Panc1 (cell line): Measurements from ENCODE around the gene FAF1.

ENCODE experiments used
- CTCF ChIP-seq: fragments of 450-650 bp; IDR thresholded peaks from 2 replicates; pipeline ENCODE4 v1.5.1; 2017; ENCODE audit warnings: mild to moderate bottlenecking
- POLR2AphosphoS5 ChIP-seq: IDR thresholded peaks from 2 replicates; pipeline ENCODE4 v1.6.1; 2012; ENCODE audit warnings: mild to moderate bottlenecking, low read depth, low read length, moderate library complexity
- SIN3A ChIP-seq: IDR thresholded peaks from 2 replicates; pipeline ENCODE4 v1.6.1; 2012; ENCODE audit warnings: low read depth, mild to moderate bottlenecking, low read length, moderate library complexity, borderline replicate concordance; ENCODE audit not compliant: insufficient read depth
- TF ChIP-seq, protein P1 (sequence below), 2 experiments: IDR thresholded peaks; 2 replicates each; pipeline ENCODE4 v1.6.1; 2011 to 2012; ENCODE audit warnings: low read depth in 2 of 2, control low read depth in 1 of 2, low read length in 1 of 2, mild to moderate bottlenecking in 1 of 2, moderate library complexity in 1 of 2; ENCODE audit not compliant: insufficient read depth in 1 of 2

DNA sequence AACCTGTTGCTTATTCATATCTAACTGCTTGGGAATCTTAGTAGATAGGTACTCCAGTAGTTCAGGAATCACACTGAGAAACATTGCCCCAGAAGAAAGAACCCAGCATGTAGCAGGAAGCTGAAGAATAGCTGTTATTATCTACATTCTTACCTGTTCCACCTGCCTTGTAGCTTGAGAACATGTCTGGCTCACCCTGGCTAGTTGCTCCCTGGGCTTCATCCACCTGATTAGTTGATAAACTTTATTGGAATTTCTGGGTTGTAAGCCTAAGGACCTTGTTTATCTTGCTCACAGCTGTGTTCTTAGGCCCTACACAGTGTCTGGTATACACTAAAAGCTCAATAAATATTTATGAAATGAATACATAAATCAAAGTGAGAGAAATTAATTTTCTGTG lies 430.6 kb downstream of the FAF1 start:
- TF ChIP-seq SIN3A (no peak), CTCF (no peak), POLR2AphosphoS5 (no peak)
- TF ChIP-seq, protein P1, sequence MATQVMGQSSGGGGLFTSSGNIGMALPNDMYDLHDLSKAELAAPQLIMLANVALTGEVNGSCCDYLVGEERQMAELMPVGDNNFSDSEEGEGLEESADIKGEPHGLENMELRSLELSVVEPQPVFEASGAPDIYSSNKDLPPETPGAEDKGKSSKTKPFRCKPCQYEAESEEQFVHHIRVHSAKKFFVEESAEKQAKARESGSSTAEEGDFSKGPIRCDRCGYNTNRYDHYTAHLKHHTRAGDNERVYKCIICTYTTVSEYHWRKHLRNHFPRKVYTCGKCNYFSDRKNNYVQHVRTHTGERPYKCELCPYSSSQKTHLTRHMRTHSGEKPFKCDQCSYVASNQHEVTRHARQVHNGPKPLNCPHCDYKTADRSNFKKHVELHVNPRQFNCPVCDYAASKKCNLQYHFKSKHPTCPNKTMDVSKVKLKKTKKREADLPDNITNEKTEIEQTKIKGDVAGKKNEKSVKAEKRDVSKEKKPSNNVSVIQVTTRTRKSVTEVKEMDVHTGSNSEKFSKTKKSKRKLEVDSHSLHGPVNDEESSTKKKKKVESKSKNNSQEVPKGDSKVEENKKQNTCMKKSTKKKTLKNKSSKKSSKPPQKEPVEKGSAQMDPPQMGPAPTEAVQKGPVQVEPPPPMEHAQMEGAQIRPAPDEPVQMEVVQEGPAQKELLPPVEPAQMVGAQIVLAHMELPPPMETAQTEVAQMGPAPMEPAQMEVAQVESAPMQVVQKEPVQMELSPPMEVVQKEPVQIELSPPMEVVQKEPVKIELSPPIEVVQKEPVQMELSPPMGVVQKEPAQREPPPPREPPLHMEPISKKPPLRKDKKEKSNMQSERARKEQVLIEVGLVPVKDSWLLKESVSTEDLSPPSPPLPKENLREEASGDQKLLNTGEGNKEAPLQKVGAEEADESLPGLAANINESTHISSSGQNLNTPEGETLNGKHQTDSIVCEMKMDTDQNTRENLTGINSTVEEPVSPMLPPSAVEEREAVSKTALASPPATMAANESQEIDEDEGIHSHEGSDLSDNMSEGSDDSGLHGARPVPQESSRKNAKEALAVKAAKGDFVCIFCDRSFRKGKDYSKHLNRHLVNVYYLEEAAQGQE (IDR thresholded peaks at IDR 0.05; ENCODE audit: insufficient read depth in 1 of 2, low read depth in 2 of 2, low read length in 1 of 2) = no peak
